SK-N-SH treated with all-trans-retinoic acid at 6 μM for 48 hours (cell line): ENCODE measurements around the gene DPYSL4.

Experiments used
- ARNTL ChIP-seq: fragments of 450-650 bp; formaldehyde crosslinking; IDR thresholded peaks from 2 replicates; pipeline ENCODE4 v1.5.0; 2020; ENCODE audit warnings: low read depth, mild to moderate bottlenecking, moderate library complexity, borderline replicate concordance
- CSDC2 ChIP-seq: fragments of 250-450 bp; sonication (Bioruptor Pico); IDR thresholded peaks from 2 replicates; pipeline ENCODE4 v1.5.0; 2020; ENCODE audit warnings: mild to moderate bottlenecking, moderate library complexity
- GLIS3 ChIP-seq: fragments of 250-450 bp; sonication (Bioruptor Pico); IDR thresholded peaks from 2 replicates; pipeline ENCODE4 v1.5.0; 2020; ENCODE audit warnings: mild to moderate bottlenecking, moderate library complexity
- OSR1 ChIP-seq: fragments of 250-450 bp; sonication (Bioruptor Pico); IDR thresholded peaks from 2 replicates; pipeline ENCODE4 v1.8.0; 2022; ENCODE audit warnings: moderate library complexity, mild to moderate bottlenecking, inconsistent platforms
- RARB ChIP-seq: fragments of 250-450 bp; sonication (Bioruptor Pico); IDR thresholded peaks from 2 replicates; pipeline ENCODE4 v1.8.0; 2021; ENCODE audit warnings: mild to moderate bottlenecking, moderate library complexity
- TOX ChIP-seq: fragments of 250-450 bp; sonication (Bioruptor Pico); IDR thresholded peaks from 2 replicates; pipeline ENCODE4 v1.8.0; 2021; ENCODE audit warnings: mild to moderate bottlenecking, moderate library complexity, borderline replicate concordance
- ZNF8 ChIP-seq: fragments of 450-650 bp; formaldehyde crosslinking; IDR thresholded peaks from 2 replicates; pipeline ENCODE4 v1.5.0; 2020; ENCODE audit warnings: mild to moderate bottlenecking, moderate library complexity
- TF ChIP-seq, protein P1 (sequence below): fragments of 250-450 bp; sonication (Bioruptor Pico); IDR thresholded peaks from 2 replicates; pipeline ENCODE4 v1.5.1; 2021; ENCODE audit warnings: mild to moderate bottlenecking, moderate library complexity
- TF ChIP-seq, protein P2 (sequence below): fragments of 250-450 bp; sonication (Bioruptor Pico); IDR thresholded peaks from 2 replicates; pipeline ENCODE4 v1.8.0; 2020; ENCODE audit warnings: mild to moderate bottlenecking, moderate library complexity, borderline replicate concordance

DNA sequence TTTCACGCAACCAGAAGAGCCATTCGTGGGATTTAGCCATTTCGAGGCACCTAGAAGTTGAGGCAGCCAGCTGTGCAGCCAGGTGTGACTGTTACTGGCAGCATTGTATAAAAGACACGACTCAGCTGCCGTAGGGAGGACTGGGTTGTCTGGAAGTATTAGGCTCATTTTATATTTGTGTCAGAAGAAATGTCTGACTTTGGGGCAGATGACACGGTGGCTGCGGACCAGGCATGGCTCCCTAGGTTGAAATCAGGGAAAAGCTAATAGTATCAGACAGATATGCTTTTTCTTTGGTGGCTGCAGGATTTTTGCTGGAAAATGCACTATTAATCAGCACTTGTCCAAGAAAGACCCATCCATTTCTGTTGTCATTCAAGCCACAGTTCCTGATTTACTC, 4.2 kb upstream of the DPYSL4 start:
- TF ChIP-seq GLIS3 (CRISPR knock-in tag), result no peak
- TF ChIP-seq, protein P1, sequence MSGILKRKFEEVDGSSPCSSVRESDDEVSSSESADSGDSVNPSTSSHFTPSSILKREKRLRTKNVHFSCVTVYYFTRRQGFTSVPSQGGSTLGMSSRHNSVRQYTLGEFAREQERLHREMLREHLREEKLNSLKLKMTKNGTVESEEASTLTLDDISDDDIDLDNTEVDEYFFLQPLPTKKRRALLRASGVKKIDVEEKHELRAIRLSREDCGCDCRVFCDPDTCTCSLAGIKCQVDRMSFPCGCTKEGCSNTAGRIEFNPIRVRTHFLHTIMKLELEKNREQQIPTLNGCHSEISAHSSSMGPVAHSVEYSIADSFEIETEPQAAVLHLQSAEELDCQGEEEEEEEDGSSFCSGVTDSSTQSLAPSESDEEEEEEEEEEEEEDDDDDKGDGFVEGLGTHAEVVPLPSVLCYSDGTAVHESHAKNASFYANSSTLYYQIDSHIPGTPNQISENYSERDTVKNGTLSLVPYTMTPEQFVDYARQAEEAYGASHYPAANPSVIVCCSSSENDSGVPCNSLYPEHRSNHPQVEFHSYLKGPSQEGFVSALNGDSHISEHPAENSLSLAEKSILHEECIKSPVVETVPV, result no peak
- TF ChIP-seq TOX (CRISPR knock-in tag), result no peak
- TF ChIP-seq ZNF8 (CRISPR knock-in tag), result no peak
- no peak for TF ChIP-seq ARNTL (CRISPR knock-in tag)
- no peak for TF ChIP-seq RARB (CRISPR knock-in tag)
- TF ChIP-seq CSDC2 (CRISPR knock-in tag), result no peak
- TF ChIP-seq, protein P2, sequence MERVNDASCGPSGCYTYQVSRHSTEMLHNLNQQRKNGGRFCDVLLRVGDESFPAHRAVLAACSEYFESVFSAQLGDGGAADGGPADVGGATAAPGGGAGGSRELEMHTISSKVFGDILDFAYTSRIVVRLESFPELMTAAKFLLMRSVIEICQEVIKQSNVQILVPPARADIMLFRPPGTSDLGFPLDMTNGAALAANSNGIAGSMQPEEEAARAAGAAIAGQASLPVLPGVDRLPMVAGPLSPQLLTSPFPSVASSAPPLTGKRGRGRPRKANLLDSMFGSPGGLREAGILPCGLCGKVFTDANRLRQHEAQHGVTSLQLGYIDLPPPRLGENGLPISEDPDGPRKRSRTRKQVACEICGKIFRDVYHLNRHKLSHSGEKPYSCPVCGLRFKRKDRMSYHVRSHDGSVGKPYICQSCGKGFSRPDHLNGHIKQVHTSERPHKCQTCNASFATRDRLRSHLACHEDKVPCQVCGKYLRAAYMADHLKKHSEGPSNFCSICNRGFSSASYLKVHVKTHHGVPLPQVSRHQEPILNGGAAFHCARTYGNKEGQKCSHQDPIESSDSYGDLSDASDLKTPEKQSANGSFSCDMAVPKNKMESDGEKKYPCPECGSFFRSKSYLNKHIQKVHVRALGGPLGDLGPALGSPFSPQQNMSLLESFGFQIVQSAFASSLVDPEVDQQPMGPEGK (CRISPR knock-in tag), result no peak
- TF ChIP-seq OSR1 (CRISPR knock-in tag), result no peak
